HG02642 (cell line): ENCODE data around the gene ANKH.
"Not testable (repeated sequence)": the region's sequence is repeated elsewhere in the genome, so short reads cannot be mapped to it uniquely, and the experiment has no call there.

ENCODE experiments used
- ATAC-seq: cut with Tn5 transposase; IDR thresholded peaks from one replicate; pipeline ENCODE4 v1.9.1; 2021; ENCODE audit warnings: mild to moderate bottlenecking; ENCODE audit not compliant: unreplicated experiment, poor library complexity

Gene ANKH

DNA sequence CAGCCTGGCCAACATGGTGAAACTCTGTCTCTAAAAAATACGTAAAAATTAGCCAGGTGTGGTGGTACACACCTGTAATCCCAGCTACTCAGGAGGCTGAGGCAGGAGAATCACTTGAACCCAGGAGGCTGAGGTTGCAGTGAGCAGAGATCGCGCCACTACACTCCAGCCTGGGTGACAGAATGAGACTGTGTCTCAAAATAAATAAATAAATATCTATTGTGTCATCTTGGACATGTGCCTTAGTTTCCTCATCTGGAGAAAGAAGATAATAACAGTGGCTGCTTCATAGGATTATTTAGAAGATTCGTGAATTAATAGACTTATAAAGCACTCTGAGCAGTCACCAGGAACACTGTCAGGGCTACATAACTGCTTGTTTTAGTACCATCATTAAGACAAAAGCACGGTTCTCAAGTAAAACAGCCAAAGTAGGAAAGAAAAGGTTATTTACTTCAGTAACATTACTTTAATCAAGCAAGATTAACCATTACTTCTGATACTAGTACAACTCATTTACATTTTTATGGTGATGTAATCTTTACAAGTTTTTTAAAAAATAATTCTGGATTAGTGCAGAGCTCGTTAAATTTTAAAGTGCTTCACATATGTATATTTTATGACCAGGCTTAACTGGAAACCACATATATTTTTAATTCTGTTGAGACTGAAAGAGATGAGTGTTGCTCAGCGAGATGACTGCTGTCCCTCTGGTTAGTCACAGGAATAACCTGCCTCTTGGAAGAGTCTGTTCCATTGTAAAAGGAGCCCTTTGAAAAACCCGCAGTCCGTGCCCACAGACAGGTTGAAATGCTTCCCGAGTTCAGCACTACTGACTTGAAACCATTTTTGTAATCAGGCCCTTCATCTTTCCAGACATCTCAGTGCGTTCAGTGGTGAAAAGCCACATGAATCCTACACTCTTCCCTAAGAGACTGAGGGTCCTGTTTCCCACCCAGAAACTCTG, 36.7 kb downstream of the ANKH start:
- ATAC-seq: no peak

- no peak for ATAC-seq
Observed at GRCh38 chr5:14834062-14834461, 37.5 kb downstream of the ANKH start.

GRCh38 chr5:14831006-14831338, 40.6 kb downstream of the ANKH start:
- no peak for ATAC-seq

DNA sequence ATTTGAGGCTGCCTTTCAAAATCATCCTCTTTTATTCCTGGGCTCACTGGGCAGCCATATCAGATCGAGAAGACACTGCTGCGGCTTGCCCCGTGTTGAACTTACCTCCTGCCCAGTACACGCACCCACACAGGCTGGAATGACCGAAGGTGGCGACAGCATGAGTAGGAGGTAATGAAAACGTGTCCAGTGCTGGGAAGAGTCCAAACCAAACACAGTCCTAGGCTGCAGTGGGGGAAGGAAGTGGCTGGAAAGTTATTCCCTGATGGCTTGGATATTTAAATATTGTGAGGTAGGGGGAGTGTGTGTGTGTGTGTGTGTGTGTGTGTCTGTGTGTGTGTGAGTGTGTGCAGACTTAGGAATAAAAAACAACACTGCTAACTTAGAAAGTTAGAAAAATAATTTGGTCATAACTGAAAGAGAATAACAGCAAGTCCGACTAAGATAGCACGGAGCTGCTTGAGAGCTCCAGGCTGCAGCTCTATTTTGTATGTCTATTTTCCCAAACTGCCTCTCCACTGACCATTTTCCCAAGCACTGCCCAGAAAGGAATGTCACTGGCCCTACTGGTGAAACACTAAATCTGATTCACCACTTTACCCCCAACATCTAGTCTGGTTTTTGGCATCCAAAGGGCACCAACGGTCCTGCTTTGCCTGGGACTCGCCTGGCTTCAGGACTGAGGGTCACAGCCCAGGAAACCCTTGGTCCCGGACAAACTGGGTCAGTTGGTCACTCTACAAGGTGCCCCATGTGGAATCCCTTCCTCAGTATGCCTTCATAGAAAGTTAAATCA, 41.2 kb downstream of the ANKH start:
- ATAC-seq: no peak

DNA sequence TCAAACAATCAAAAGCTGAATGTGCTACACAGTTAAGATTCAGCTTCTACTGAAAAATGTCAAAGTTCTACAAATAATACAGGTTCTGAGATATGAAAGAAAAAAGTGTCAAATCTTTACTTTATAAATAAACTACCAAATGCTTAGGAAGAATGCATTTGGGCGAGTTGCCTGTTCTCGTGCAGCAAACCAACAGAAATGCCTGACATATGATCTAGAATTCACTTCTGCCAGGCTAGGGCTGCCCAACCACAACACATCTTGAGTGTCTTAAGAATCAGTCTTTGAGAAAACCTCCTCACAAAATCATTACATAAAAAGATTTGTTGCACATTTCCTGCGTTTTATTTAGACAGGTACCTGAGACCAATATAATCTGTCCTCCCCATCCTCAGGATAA, 42.2 kb downstream of the ANKH start:
- no peak for ATAC-seq

- ATAC-seq: no peak
Observed at GRCh38 chr5:14826714-14827113, 44.9 kb downstream of the ANKH start.

DNA sequence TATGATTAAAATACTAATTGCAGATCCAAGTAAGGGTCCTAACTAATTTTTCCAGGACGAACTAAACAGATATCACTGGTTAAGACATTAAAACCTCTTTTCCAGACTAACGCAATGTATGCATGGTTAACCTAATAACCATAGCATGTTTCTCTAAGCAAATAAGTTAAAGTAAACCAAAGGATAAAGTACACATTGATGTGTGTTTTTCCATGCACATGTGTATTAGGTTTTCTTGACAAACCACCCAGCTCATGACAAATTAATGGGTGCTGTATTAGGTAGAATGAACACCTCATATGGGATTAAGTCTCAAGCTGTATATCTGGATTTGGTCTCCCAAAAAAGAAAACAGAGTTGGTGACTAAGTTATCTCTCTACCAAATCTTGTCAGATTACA, 45.6 kb downstream of the ANKH start:
- ATAC-seq: no peak

DNA sequence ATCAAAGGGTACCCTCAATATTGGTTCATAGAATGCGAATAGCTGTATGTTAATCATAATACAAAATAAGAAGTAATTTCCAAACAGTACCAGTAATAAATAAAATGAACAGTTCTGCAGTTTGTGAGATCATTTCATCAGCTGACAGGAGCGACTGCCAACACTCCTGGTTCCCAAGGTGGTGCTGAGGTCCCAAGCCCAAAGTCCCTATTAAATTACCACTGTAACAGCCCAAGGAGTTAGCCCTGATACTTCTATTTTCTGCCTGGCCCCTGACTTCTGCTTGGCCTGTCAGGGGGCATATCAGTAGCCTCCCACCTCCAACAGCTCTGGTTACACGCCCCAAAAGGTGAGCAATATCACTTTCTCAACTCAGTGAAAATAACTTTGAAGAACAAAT, 47.1 kb downstream of the ANKH start:
- no peak for ATAC-seq

- ATAC-seq: no peak
Observed at GRCh38 chr5:14821100-14821845, 50.3 kb downstream of the ANKH start.

GRCh38 chr5:14818931-14819790, 52.4 kb downstream of the ANKH start:
- ATAC-seq: no peak

DNA sequence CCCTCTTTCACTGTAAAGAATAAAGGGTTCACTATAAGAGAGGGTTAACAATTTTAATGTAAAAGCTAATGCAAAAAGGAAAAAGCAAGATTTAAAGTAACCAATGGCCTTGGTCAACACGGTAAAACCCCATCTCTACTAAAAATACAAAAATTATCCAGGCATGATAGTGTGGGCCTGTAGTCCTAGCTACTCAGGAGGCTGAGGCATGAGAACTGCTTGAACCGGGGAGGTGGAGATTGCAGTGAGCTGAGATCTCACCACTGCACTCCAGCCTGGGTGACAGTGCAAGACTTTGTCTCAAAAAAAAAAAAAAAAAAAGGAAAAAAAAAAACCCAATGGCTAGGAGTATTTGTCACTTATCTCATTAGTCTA, 53.8 kb downstream of the ANKH start:
- ATAC-seq: not testable (repeated sequence)

GRCh38 chr5:14816999-14817761, 54.4 kb downstream of the ANKH start:
- ATAC-seq: no peak

- ATAC-seq: no peak
Observed at GRCh38 chr5:14816374-14816998, 55.1 kb downstream of the ANKH start.

GRCh38 chr5:14813747-14814146, 57.8 kb downstream of the ANKH start:
- no peak for ATAC-seq

- no peak for ATAC-seq
Observed at GRCh38 chr5:14812166-14812565, 59.4 kb downstream of the ANKH start.

- no peak for ATAC-seq
Observed at GRCh38 chr5:14810928-14811572, 60.5 kb downstream of the ANKH start.

DNA sequence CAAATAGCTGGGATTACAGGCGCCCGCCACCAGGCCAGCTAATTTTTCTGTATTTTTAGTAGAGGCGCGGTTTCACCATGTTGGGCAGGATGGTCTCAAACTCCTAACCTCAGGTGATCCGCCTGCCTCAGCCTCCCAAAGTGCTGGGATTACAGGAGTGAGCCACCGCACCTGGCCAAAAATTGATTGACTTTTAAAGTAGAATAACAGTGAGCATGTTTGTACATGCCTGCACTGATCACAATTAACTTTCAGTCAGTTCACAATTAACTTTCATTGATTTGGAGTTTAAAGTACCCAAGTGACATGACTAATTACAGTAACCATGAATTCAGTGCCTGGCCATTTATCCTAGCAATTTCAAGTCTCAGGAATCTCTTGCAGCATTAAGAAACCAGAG, 61.3 kb downstream of the ANKH start:
- no peak for ATAC-seq
